Ascending aorta (tissue), 2 donors: ENCODE data around the gene PPARD. TPM values are rescaled to one million over a fixed set of nuclear protein-coding genes. Genes with fewer than 3 reads are reported as not detected.

Source experiments
- DNase-seq, 2 donors: peaks; one replicate each; pipeline ENCODE4 v3.0.0-alpha.2; 2019; ENCODE audit warnings: low spot score in 2 of 2
- H3K27ac ChIP-seq, 2 donors: fragments of 200-600 bp; sonication (generic); one replicate each; pipeline ENCODE4 v1.5.1; 2016 to 2017; ENCODE audit warnings: mild to moderate bottlenecking in 1 of 2
- H3K27me3 ChIP-seq: fragments of 200-600 bp; sonication (generic); one replicate; pipeline ENCODE4 v1.5.1; 2017
- H3K36me3 ChIP-seq, 2 donors: fragments of 200-600 bp; sonication (generic); one replicate each; pipeline ENCODE4 v1.5.1; 2016
- H3K4me1 ChIP-seq, 2 donors: fragments of 200-600 bp; sonication (generic); one replicate each; pipeline ENCODE4 v1.5.1; 2016 to 2017; ENCODE audit warnings: mild to moderate bottlenecking in 1 of 2
- H3K4me3 ChIP-seq, 2 donors: fragments of 200-600 bp; sonication (generic); one replicate each; pipeline ENCODE4 v1.5.1; 2016 to 2017; ENCODE audit warnings: mild to moderate bottlenecking in 1 of 2
- H3K9me3 ChIP-seq, 2 donors: fragments of 200-600 bp; sonication (generic); one replicate each; pipeline ENCODE4 v1.5.1; 2016
- intact Hi-C: fragments of 100-400 bp; cut with DNase I; formaldehyde crosslinking; loops from one replicate; pipeline ENCODE4 v1.15.1; 2023
- total RNA-seq: library from RNA; depleted of rRNA; stranded (reverse); fragments of >200 nt; gene quantifications from one replicate; pipeline ENCODE4 v1.1.0, GENCODE V29; 2016
- TF ChIP-seq, protein P1 (sequence below), 3 experiments: fragments of 200-600 bp in 2 of 3; fragments of 450-650 bp in 1 of 3; sonication (generic) in 2 of 3; IDR thresholded peaks; one replicate each; pipeline ENCODE4 v1.5.1; 2016 to 2019; ENCODE audit warnings: antibody characterized with exemption in 3 of 3, mild to moderate bottlenecking in 1 of 3, moderate library complexity in 1 of 3

Gene PPARD
- total RNA-seq, 1 donor from 2014 or later = 21.1 TPM

DNA sequence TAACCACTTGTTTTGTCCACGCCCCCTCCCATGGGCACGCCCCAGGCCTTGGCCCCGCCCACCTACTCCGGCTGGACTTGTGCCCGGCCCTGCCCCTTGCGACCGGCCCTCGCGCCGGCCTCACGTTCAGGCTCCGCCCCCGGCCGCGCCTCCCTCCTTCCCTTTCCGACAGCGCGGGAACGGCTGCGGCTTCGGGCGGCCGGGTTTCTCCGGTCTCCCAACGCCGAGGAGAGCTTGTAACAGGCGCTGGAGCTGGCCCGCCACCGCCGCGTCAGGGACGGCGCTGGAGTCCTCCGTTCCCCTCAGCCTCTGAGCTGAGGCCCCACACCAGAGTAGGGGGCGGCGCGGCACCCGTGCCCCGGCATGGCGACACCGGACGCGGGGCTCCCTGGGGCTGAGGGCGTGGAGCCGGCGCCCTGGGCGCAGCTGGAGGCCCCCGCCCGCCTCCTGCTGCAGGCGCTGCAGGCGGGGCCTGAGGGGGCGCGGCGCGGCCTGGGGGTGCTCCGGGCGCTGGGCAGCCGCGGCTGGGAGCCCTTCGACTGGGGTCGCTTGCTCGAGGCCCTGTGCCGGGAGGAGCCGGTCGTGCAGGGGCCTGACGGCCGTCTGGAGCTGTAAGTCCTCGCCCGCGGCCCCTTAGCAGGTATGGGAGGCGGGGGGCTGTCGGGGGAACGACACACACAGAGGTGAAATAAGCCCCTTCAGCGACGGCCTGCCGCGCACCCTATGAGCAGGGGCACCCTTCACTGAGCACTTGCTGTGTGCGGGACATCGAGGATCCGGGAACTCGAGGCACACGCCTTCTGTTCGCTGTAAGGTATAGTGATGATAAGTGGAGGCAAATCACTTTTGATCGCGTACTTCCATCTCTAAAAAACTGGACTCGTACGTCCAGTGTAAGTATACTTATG is 110.1 kb downstream of the PPARD start, which contains the start of gene FANCE:
Gene FANCE (plus strand): TSS at position 156 of the 908 bp plus-strand sequence. CDS start 208 bp downstream, at position 364.
- TF ChIP-seq, protein P1, sequence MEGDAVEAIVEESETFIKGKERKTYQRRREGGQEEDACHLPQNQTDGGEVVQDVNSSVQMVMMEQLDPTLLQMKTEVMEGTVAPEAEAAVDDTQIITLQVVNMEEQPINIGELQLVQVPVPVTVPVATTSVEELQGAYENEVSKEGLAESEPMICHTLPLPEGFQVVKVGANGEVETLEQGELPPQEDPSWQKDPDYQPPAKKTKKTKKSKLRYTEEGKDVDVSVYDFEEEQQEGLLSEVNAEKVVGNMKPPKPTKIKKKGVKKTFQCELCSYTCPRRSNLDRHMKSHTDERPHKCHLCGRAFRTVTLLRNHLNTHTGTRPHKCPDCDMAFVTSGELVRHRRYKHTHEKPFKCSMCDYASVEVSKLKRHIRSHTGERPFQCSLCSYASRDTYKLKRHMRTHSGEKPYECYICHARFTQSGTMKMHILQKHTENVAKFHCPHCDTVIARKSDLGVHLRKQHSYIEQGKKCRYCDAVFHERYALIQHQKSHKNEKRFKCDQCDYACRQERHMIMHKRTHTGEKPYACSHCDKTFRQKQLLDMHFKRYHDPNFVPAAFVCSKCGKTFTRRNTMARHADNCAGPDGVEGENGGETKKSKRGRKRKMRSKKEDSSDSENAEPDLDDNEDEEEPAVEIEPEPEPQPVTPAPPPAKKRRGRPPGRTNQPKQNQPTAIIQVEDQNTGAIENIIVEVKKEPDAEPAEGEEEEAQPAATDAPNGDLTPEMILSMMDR (IDR thresholded peaks at IDR 0.05) = no peak

DNA sequence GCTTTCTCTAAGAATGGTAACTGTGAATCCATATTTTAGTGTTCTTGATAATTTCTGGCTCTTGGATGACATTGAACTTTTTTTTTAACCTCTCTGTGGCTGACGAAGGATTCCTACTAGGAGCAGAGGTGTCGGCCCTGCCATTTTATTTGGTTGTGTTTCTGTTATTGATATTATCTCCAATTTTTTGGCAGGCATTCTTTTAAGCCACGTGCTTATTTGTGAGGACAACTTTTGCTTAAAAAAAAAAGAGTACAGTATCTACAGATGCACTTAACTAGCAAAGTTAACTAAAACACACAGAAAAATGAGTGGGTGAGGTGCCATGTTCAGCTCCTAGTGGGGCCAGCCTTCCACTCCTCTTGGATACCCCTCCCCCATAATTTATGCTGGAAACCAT is 110.9 kb downstream of the PPARD start:
- Histone ChIP-seq H3K4me1 (no peaks in the 10 kb centered on the region), H3K36me3 (peaks cover 1 to 8% of the 10 kb centered on the region in 2 donors), H3K27me3 (no peaks in the 10 kb centered on the region), H3K27ac (no peak overlapping the region), H3K4me3 (peak overlapping the region; percentile 78 to 82), H3K9me3 (no peaks in the 10 kb centered on the region)
- no peak for DNase-seq
- TF ChIP-seq, protein P1 (IDR thresholded peaks at IDR 0.05) = no peak
- intact Hi-C loops = loop anchor here (2.0 to 5.0 kb wide), 2 partner anchors 44 to 279 kb away; partner anchors contain the start of gene TEAD3

More for the DNA sequence above, 110.1 kb downstream of the PPARD start, which contains the start of gene FANCE:
- H3K36me3 ChIP-seq = peaks cover 0 to 4% of the 10 kb centered on the region in 2 donors
- H3K9me3 ChIP-seq = no peaks in the 10 kb centered on the region
- intact Hi-C loops = loop anchor here (1.0 to 5.0 kb wide), 3 partner anchors 16 to 280 kb away; partner anchors contain the start of genes RPL10A and TEAD3
- no peaks in the 10 kb centered on the region for H3K27me3 ChIP-seq
- H3K27ac ChIP-seq = peak within 1 kb of the TSS; percentile 61 to 66
- peak within 1 kb of the TSS; percentile 78 to 82 for H3K4me3 ChIP-seq
- peak; percentile 69 to 98 for DNase-seq
- no peaks in the 10 kb centered on the region for H3K4me1 ChIP-seq

DNA sequence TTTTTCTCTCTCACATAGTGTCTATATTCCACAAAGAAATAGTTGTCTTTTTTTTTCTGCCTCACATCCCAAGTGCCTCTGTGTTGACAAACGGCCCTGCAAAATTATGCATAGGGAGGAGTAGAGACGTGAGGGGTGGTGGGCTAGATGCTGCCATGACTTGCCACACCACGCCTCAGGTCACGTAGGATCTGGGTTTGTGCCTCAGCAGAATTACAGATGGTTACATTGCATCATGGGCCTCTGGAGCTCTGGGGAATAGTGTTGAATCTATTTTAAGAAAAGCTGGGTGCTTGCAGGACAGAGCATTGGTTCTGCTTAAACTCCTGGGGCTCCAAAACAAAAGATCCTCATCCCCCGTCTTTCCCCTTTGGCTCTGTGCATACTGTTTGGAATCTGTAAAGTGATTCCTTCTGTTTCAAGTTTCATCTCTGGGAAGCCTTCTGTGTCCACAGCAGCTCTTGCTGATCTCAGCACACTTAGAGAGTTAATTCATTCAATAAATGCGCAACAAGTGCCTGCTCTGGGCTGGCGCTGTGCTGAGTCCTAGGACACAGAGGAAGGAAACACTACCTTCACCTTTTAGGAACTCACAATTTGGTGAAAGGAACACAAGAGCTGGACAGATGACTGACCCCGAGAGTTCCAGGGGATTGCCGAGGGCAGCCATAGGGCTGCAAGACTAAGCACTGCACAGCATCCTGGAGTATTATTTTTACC is 112.2 kb downstream of the PPARD start:
- intact Hi-C loops = loop anchor here (5.0 kb wide), 1 partner anchor 278 kb away; no protein-coding TSS in a partner anchor
- Histone ChIP-seq H3K27me3 (no peaks in the 10 kb centered on the region), H3K36me3 (peaks cover 7 to 16% of the 10 kb centered on the region in 2 donors), H3K9me3 (no peaks in the 10 kb centered on the region), H3K4me1 (no peaks in the 10 kb centered on the region), H3K4me3 (no peak overlapping the region), H3K27ac (no peak overlapping the region)
- TF ChIP-seq, protein P1 (IDR thresholded peaks at IDR 0.05) = no peak
- no peak for DNase-seq

DNA sequence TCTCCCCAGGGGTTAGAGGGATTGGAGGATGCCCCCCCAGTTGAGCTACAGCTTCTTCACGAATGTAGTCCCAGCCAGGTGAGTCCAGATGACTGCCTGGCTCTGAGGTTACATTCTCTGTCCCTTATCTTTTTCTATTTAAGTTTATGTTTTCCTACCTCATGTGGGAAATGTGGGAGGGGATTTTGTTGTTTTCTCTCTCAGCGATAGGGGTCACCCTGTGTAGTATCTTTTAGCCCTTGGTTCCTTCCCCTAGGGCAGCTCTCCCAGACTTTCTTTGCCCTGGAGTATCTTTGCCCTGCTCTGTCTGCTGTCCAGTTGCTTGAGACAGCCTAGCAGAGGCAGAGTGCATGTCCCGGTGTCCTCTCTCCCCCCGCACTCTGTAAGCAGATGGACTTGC is 115.5 kb downstream of the PPARD start:
- no peaks in the 10 kb centered on the region for H3K4me1 ChIP-seq
- TF ChIP-seq, protein P1 (IDR thresholded peaks at IDR 0.05) = no peak
- H3K27me3 ChIP-seq = no peaks in the 10 kb centered on the region
- peaks cover 7 to 27% of the 10 kb centered on the region in 2 donors for H3K36me3 ChIP-seq
- no peak overlapping the region for H3K27ac ChIP-seq
- intact Hi-C loops = no loop called here
- no peaks in the 10 kb centered on the region for H3K9me3 ChIP-seq
- H3K4me3 ChIP-seq = no peak overlapping the region
- no peak for DNase-seq

DNA sequence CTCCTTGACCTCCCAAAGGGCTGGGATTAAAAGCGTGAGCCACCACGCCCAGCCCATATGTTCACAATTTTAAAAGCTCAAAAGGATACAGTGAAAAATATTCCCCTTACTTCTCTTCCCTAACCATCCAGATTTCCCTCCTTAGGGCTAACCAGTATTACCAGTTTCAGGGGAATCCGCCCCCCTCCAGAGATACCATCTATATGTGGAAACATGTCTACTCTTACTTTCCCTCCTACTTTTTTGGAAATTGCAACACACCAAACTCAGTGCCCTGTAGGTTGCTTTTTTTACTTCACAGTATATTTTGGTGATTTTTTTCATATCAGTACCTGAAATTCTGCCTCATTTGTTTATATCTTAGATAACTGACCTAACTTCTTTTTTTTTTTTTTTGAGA is 118.9 kb downstream of the PPARD start:
- peaks cover 7 to 31% of the 10 kb centered on the region in 2 donors for H3K36me3 ChIP-seq
- no peaks in the 10 kb centered on the region for H3K4me1 ChIP-seq
- no peaks in the 10 kb centered on the region for H3K9me3 ChIP-seq
- H3K27me3 ChIP-seq = no peaks in the 10 kb centered on the region
- intact Hi-C loops = no loop called here
- H3K4me3 ChIP-seq = no peak overlapping the region
- no peak overlapping the region for H3K27ac ChIP-seq
- TF ChIP-seq, protein P1 (IDR thresholded peaks at IDR 0.05) = no peak
- DNase-seq = no peak
